ENCODE measurements around the gene PCDH15. TPM values are rescaled to one million over a fixed set of nuclear protein-coding genes. Genes with fewer than 3 reads are reported as not detected.

PCDH15 gene
- total and polyA plus RNA-seq, 12 donors: 1.9 to 34.2 (median 10.2) TPM

GRCh38 chr10:53852450-53853175, 948.4 kb downstream of the PCDH15 start:
- intact Hi-C loops (cut with DNase I): no loop called here
- DNase-seq: no peak
- WGBS, 4 donors: 56 to 61% (median 59%) methylated on average over 4 of the region's 4 CpGs

GRCh38 chr10:53846809-53847208, 954.2 kb downstream of the PCDH15 start:
- DNase-seq: no peak
- Histone ChIP-seq H3K4me1 (replicated peaks in 1 of 2) (no peaks in the 10 kb centered on the region), H3K4me3 (no peak overlapping the region), H3K27me3 (no peaks in the 10 kb centered on the region), H3K9me3 (replicated peaks in 1 of 3) (no peaks in the 10 kb centered on the region), H3K36me3 (replicated peaks in 1 of 2) (no peaks in the 10 kb centered on the region), H3K27ac (no peak overlapping the region)
- 73 to 86% (median 84%) methylated on average over 2 of the region's 2 CpGs for WGBS, 4 donors
- TF ChIP-seq CTCF (IDR thresholded peaks at IDR 0.05) (peak in 1 of 6 experiments; percentile 9), POLR2A (IDR thresholded peaks at IDR 0.05) (no peak)
- intact Hi-C loops (cut with DNase I): no loop called here

More at GRCh38 chr10:53852450-53853175, 948.4 kb downstream of the PCDH15 start:
- no peaks in the 10 kb centered on the region for H3K27me3 ChIP-seq
- no peaks in the 10 kb centered on the region for H3K9me3 ChIP-seq (replicated peaks in 1 of 3)
- no peak for TF ChIP-seq CTCF (IDR thresholded peaks at IDR 0.05)
- no peak for TF ChIP-seq POLR2A (IDR thresholded peaks at IDR 0.05)
- H3K4me3 ChIP-seq: no peak overlapping the region
- H3K4me1 ChIP-seq (replicated peaks in 1 of 2): no peaks in the 10 kb centered on the region
- no peak overlapping the region for H3K27ac ChIP-seq
- H3K36me3 ChIP-seq (replicated peaks in 1 of 2): no peaks in the 10 kb centered on the region

GRCh38 chr10:53843736-53844362, 957.2 kb downstream of the PCDH15 start:
- Histone ChIP-seq H3K27me3 (no peaks in the 10 kb centered on the region), H3K27ac (no peak overlapping the region), H3K4me3 (no peak overlapping the region), H3K9me3 (replicated peaks in 1 of 3) (no peaks in the 10 kb centered on the region), H3K4me1 (replicated peaks in 1 of 2) (no peaks in the 10 kb centered on the region), H3K36me3 (replicated peaks in 1 of 2) (no peaks in the 10 kb centered on the region)
- intact Hi-C loops (cut with DNase I): no loop called here
- TF ChIP-seq POLR2A (IDR thresholded peaks at IDR 0.05) (no peak), CTCF (IDR thresholded peaks at IDR 0.05) (no peak)
- peak in 1 of 7 donors; percentile 3 for DNase-seq
- 35 to 57% (median 51%) methylated on average over 1 of the region's 1 CpG for WGBS, 4 donors

- no peak for DNase-seq
- Histone ChIP-seq H3K9me3 (replicated peaks in 1 of 3) (no peaks in the 10 kb centered on the region), H3K4me3 (no peak overlapping the region), H3K27ac (no peak overlapping the region), H3K27me3 (no peaks in the 10 kb centered on the region), H3K36me3 (replicated peaks in 1 of 2) (no peaks in the 10 kb centered on the region), H3K4me1 (replicated peaks in 1 of 2) (no peaks in the 10 kb centered on the region)
- intact Hi-C loops (cut with DNase I): no loop called here
- TF ChIP-seq CTCF (IDR thresholded peaks at IDR 0.05) (no peak), POLR2A (IDR thresholded peaks at IDR 0.05) (no peak)
- 48 to 70% (median 60%) methylated on average over 9 of the region's 9 CpGs for WGBS, 4 donors
Measured at GRCh38 chr10:53841483-53842145, 959.4 kb downstream of the PCDH15 start.
